Nephron (organoid): ENCODE data around the gene CFAP69.

Experiments used
- H3K27ac Mint-ChIP-seq, 3 experiments: 2 replicates each; pipeline ENCODE4 v1.8.0; 2020; ENCODE audit warnings: mixed read lengths in 3 of 3, mild to moderate bottlenecking in 2 of 3, moderate library complexity in 1 of 3
- H3K27me3 Mint-ChIP-seq: 2 replicates; pipeline ENCODE4 v1.8.0; 2021; ENCODE audit warnings: low read depth, mild to moderate bottlenecking, moderate library complexity, mixed read lengths
- H3K36me3 Mint-ChIP-seq: 2 replicates; pipeline ENCODE4 v1.8.0; 2020; ENCODE audit warnings: low read depth, mixed read lengths
- H3K4me1 Mint-ChIP-seq: 2 replicates; pipeline ENCODE4 v1.8.0; 2020; ENCODE audit warnings: mixed read lengths
- H3K4me3 Mint-ChIP-seq, 3 experiments: 2 replicates each; pipeline ENCODE4 v1.8.0; 2020; ENCODE audit warnings: mild to moderate bottlenecking in 3 of 3, mixed read lengths in 3 of 3, moderate library complexity in 2 of 3
- H3K9me3 Mint-ChIP-seq: 2 replicates; pipeline ENCODE4 v1.8.0; 2020; ENCODE audit warnings: mixed read lengths
- CTCF ChIP-seq, 3 experiments: fragments of 200-600 bp; sonication (generic); IDR thresholded peaks; one replicate each; pipeline ENCODE4 v1.5.0; 2021; ENCODE audit warnings: antibody characterized with exemption in 3 of 3; ENCODE audit not compliant: unreplicated experiment in 3 of 3

The CFAP69 gene

GRCh38 chr7:90244909-90245851 lies at the start of gene CFAP69:
Gene CFAP69 (plus strand): TSS chr7:90245174. CDS start chr7:90245425, 251 bp downstream.
- Mint-ChIP-seq H3K9me3 (no peaks in the 10 kb centered on the region), H3K4me3 (peak within 1 kb of the TSS; percentile 92 to 94 (median 93)), H3K36me3 (no peaks in the 10 kb centered on the region), H3K27ac (peak within 1 kb of the TSS; percentile 10 to 65 (median 49)), H3K27me3 (peaks cover 23% of the 10 kb centered on the region), H3K4me1 (peaks cover 10% of the 10 kb centered on the region)
- peak in 2 of 3 experiments; percentile 23 to 31 for TF ChIP-seq CTCF (IDR thresholded peaks at IDR 0.05; ENCODE audit: unreplicated experiment in 3 of 3)

GRCh38 chr7:90201500-90202195 lies 43.3 kb upstream of the CFAP69 start:
- no peak for TF ChIP-seq CTCF (IDR thresholded peaks at IDR 0.05; ENCODE audit: unreplicated experiment in 3 of 3)
- H3K27me3 Mint-ChIP-seq, result no peaks in the 10 kb centered on the region
- H3K9me3 Mint-ChIP-seq, result peaks cover 6% of the 10 kb centered on the region
- H3K36me3 Mint-ChIP-seq, result no peaks in the 10 kb centered on the region
- no peak overlapping the region for H3K27ac Mint-ChIP-seq
- no peaks in the 10 kb centered on the region for H3K4me1 Mint-ChIP-seq
- H3K4me3 Mint-ChIP-seq, result no peak overlapping the region

- Mint-ChIP-seq H3K27ac (no peak overlapping the region), H3K9me3 (peaks cover 6% of the 10 kb centered on the region), H3K4me3 (no peak overlapping the region), H3K36me3 (no peaks in the 10 kb centered on the region), H3K27me3 (peaks cover 8% of the 10 kb centered on the region), H3K4me1 (peaks cover 7% of the 10 kb centered on the region)
- TF ChIP-seq CTCF (IDR thresholded peaks at IDR 0.05; ENCODE audit: unreplicated experiment in 3 of 3), result no peak
These were observed 37.0 kb upstream of the CFAP69 start for GRCh38 chr7:90207956-90208355.

- H3K4me3 Mint-ChIP-seq, result peak overlapping the region in 1 of 3 experiments; percentile 31
- peaks cover 7% of the 10 kb centered on the region for H3K4me1 Mint-ChIP-seq
- H3K27ac Mint-ChIP-seq, result no peak overlapping the region
- H3K36me3 Mint-ChIP-seq, result no peaks in the 10 kb centered on the region
- H3K27me3 Mint-ChIP-seq, result peaks cover 8% of the 10 kb centered on the region
- no peak for TF ChIP-seq CTCF (IDR thresholded peaks at IDR 0.05; ENCODE audit: unreplicated experiment in 3 of 3)
- peaks cover 6% of the 10 kb centered on the region for H3K9me3 Mint-ChIP-seq
These were observed 35.2 kb upstream of the CFAP69 start for GRCh38 chr7:90209776-90210175.

GRCh38 chr7:90210475-90210874 lies 34.5 kb upstream of the CFAP69 start:
- Mint-ChIP-seq H3K36me3 (no peaks in the 10 kb centered on the region), H3K4me3 (peak overlapping the region in 2 of 3 experiments; percentile 80 to 85), H3K9me3 (peaks cover 3% of the 10 kb centered on the region), H3K27ac (peak overlapping the region; percentile 85 to 95 (median 92)), H3K4me1 (peaks cover 7% of the 10 kb centered on the region), H3K27me3 (peaks cover 8% of the 10 kb centered on the region)
- TF ChIP-seq CTCF (IDR thresholded peaks at IDR 0.05; ENCODE audit: unreplicated experiment in 3 of 3), result no peak
